HuH-7.5 (cell line): ENCODE results near the gene DOHH.

Experiments
- DNase-seq: peaks from one replicate; pipeline ENCODE4 v3.0.0; 2011; ENCODE audit warnings: low spot score

Gene DOHH

DNA sequence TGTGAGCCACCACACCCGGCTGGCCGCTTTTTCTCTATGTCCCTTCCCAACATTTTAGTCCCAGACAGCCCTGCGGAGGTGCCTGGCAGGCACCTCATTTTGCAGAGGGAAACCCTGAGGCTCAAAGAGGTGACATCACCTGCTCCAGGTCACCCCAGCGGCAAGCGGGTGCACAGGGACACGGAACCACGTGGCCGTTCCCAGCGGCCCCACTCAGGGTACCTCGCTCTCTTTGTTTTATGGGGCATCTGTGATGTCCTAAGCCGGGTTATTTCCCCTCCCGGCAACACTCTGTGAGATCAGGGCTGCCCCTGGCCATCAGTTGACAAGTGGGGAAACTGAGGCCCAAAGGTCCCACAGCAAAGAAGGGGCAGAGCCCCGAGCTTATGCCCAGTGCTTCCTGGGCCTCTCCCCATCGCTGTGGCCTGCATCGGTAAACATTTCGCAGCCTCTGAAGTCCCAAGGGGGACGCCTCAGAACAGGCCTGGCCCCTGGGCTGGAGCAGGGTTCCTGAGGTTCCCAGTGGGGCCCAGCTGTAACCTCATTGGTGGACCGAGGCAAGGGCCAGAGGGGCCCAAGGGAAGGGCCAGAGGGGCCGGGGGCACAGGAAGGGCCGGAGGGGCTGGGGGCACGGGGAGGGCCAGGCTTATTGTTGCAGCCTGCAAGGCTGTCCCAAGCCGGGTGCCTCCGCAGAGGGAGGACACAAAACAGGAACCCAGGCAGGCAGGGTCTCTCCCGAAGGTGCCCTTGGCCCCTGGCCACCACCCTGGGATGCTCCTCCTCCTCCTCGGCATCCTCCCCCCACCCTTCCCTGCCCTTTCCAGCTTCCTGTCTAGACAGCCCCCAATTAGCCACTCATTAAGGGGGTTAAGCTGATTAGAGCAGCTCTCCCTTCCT is 59.1 kb downstream of the DOHH start:
- no peak for DNase-seq
